IPS-18a (cell line): ENCODE results near the gene BCL2L1.

Source experiments
- H3K27ac ChIP-seq: one replicate; pipeline ENCODE4 v1.5.1; 2013; ENCODE audit warnings: low read length
- H3K27me3 ChIP-seq: one replicate; pipeline ENCODE4 v1.6.1; 2013; ENCODE audit warnings: mild to moderate bottlenecking, low read length; ENCODE audit not compliant: control insufficient read depth, insufficient read depth
- H3K36me3 ChIP-seq: one replicate; pipeline ENCODE4 v1.6.1; 2013; ENCODE audit warnings: low read depth, low read length; ENCODE audit not compliant: control insufficient read depth
- H3K4me1 ChIP-seq: one replicate; pipeline ENCODE4 v1.6.1; 2013; ENCODE audit warnings: low read depth, low read length; ENCODE audit not compliant: control insufficient read depth
- H3K4me3 ChIP-seq: one replicate; pipeline ENCODE4 v1.5.1; 2013; ENCODE audit warnings: low read length
- H3K9ac ChIP-seq: one replicate; pipeline ENCODE4 v1.6.1; 2013; ENCODE audit warnings: mild to moderate bottlenecking, low read length, moderate library complexity
- H3K9me3 ChIP-seq: one replicate; pipeline ENCODE4 v1.6.1; 2013; ENCODE audit warnings: low read depth, low read length; ENCODE audit not compliant: control insufficient read depth

The BCL2L1 gene

GRCh38 chr20:31620246-31620645 is 102.4 kb downstream of the BCL2L1 start:
- Histone ChIP-seq H3K9me3 (no peaks in the 10 kb centered on the region), H3K4me3 (no peak overlapping the region), H3K27ac (no peak overlapping the region), H3K36me3 (no peaks in the 10 kb centered on the region), H3K9ac (no peak overlapping the region), H3K4me1 (no peaks in the 10 kb centered on the region), H3K27me3 (no peaks in the 10 kb centered on the region)

- Histone ChIP-seq H3K36me3 (no peaks in the 10 kb centered on the region), H3K27me3 (no peaks in the 10 kb centered on the region), H3K9me3 (no peaks in the 10 kb centered on the region), H3K9ac (no peak overlapping the region), H3K4me3 (no peak overlapping the region), H3K4me1 (no peaks in the 10 kb centered on the region), H3K27ac (no peak overlapping the region)
These were observed 105.1 kb downstream of the BCL2L1 start for GRCh38 chr20:31617432-31618104.

DNA sequence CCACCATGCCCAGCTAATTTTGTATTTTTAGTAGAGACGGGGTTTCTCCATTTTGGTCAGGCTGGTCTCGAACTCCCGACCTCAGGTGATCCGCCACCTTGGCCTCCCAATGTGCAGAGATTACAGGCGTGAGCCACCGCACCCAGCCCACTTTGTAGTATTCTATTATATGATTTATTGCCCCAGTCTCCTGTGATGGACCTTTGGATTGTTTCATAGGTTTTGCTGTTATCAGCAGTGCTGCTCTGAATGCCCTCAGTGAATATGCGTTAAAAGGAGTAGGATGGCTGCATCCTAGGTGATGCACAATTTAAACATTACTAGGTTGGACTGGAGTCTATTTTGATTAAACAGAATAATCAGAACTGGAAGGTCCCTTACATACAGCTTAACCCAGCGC is 107.3 kb downstream of the BCL2L1 start:
- no peak overlapping the region for H3K27ac ChIP-seq
- no peak overlapping the region for H3K9ac ChIP-seq
- no peaks in the 10 kb centered on the region for H3K36me3 ChIP-seq
- H3K27me3 ChIP-seq = no peaks in the 10 kb centered on the region
- no peaks in the 10 kb centered on the region for H3K4me1 ChIP-seq
- no peak overlapping the region for H3K4me3 ChIP-seq
- H3K9me3 ChIP-seq = no peaks in the 10 kb centered on the region
